Esophagus (tissue), 2 donors: ENCODE data around the gene PCDHGA4. TPM values are rescaled to one million over a fixed set of nuclear protein-coding genes. Genes with fewer than 3 reads are reported as not detected.
"Not testable (repeated sequence)": the region's sequence is repeated elsewhere in the genome, so short reads cannot be mapped to it uniquely, and the experiment has no call there.

Source experiments
- H3K27ac ChIP-seq, 2 donors: one replicate each; pipeline ENCODE4 v1.5.1; 2013; ENCODE audit warnings: low read depth in 2 of 2, mild to moderate bottlenecking in 2 of 2, inconsistent platforms in 1 of 2, low read length in 1 of 2, moderate library complexity in 1 of 2
- H3K27me3 ChIP-seq, 2 donors: one replicate each; pipeline ENCODE4 v1.6.1; 2013; ENCODE audit warnings: low read length in 2 of 2, control low read depth in 1 of 2, mild to moderate bottlenecking in 1 of 2; ENCODE audit not compliant: insufficient read depth in 2 of 2, control insufficient read depth in 1 of 2
- H3K36me3 ChIP-seq, 2 donors: one replicate each; pipeline ENCODE4 v1.6.1; 2013; ENCODE audit warnings: low read length in 1 of 2; ENCODE audit not compliant: control insufficient read depth in 2 of 2, insufficient read depth in 2 of 2
- H3K4me1 ChIP-seq, 2 donors: one replicate each; pipeline ENCODE4 v1.6.1; 2013; ENCODE audit warnings: low read length in 1 of 2; ENCODE audit not compliant: control insufficient read depth in 2 of 2, insufficient read depth in 2 of 2
- H3K4me3 ChIP-seq, 2 donors: one replicate each; pipeline ENCODE4 v1.5.1; 2013; ENCODE audit warnings: low read length in 2 of 2, mild to moderate bottlenecking in 2 of 2, low read depth in 1 of 2, moderate library complexity in 1 of 2
- H3K9me3 ChIP-seq, 2 donors: one replicate each; pipeline ENCODE4 v1.6.1; 2013; ENCODE audit warnings: mild to moderate bottlenecking in 2 of 2, low read depth in 1 of 2, low read length in 1 of 2, moderate library complexity in 1 of 2; ENCODE audit not compliant: control insufficient read depth in 2 of 2, insufficient read depth in 1 of 2
- WGBS, 2 donors: extraction: QIAGEN DNeasy Blood & Tissue Kit; methylation state at CpG; one replicate each; pipeline ENCODE4 v1.1.7; 2013; 5-methylcytosine and 5-hydroxymethylcytosine counted together
- polyA plus RNA-seq, 2 donors: library from polyadenylated mRNA; stranded (reverse); fragments of 200-250 nt; gene quantifications; one replicate each; pipeline ENCODE4 v1.2.3, GENCODE V29; 2013
- donor health status: healthy with polysubstance abuse.
- donor health status: Bipolar disorder and iron deficiency.

Gene PCDHGA4
- polyA plus RNA-seq, 2 donors: 0.11 to 0.12 TPM

DNA sequence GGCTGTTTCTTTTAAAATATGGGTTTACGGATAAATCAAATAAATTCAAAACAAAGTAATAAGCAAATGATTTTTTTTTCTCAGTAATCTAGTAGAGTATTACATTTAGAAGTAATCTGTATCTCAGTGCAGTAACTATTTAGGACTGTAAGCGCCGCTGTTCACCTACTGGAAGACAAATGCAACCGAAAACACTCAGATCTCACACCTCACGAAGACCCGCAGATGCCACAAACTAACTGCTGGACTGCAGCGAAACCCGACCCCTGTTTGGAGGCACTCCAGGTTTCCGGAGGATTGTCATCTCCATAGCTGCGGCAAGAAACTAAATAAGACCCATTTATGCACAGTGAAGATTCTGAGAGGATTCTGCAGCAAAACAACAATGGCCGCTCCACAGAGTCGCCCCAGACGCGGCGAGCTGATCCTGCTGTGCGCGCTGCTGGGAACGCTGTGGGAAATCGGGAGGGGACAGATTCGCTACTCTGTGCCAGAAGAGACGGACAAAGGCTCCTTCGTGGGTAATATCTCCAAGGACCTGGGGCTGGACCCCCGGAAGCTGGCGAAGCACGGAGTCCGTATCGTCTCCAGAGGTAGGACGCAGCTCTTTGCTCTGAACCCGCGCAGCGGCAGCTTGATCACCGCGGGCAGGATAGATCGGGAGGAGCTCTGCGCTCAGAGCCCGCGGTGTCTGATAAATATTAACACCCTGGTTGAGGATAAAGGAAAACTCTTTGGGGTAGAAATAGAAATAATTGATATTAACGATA lies 37.8 kb downstream of the PCDHGA4 start, which contains the start of gene PCDHGA8:
TSS of gene PCDHGA8 (plus strand) at position 205 of the 770 bp plus-strand sequence. CDS start at position 386, 181 bp downstream.
- peaks cover 33 to 42% of the 10 kb centered on the region in 2 donors for H3K9me3 ChIP-seq

GRCh38 chr5:141393267-141393666 lies 38.4 kb downstream of the PCDHGA4 start:
- Histone ChIP-seq H3K4me3 (no peak overlapping the region), H3K27ac (no peak overlapping the region), H3K4me1 (no peaks in the 10 kb centered on the region), H3K27me3 (peaks cover 0 to 5% of the 10 kb centered on the region in 2 donors), H3K36me3 (no peaks in the 10 kb centered on the region), H3K9me3 (peaks cover 36 to 44% of the 10 kb centered on the region in 2 donors)
- 36% methylated on average over 21 of the region's 21 CpGs for WGBS, 2 donors

More for the DNA sequence above, 37.8 kb downstream of the PCDHGA4 start, which contains the start of gene PCDHGA8:
- no peaks in the 10 kb centered on the region for H3K4me1 ChIP-seq
- H3K36me3 ChIP-seq: no peaks in the 10 kb centered on the region
- 25 to 30% methylated on average over 38 of the region's 38 CpGs for WGBS, 2 donors
- H3K27ac ChIP-seq: no peak within 1 kb of the TSS
- H3K4me3 ChIP-seq: no peak within 1 kb of the TSS
- peaks cover 0 to 5% of the 10 kb centered on the region in 2 donors for H3K27me3 ChIP-seq

DNA sequence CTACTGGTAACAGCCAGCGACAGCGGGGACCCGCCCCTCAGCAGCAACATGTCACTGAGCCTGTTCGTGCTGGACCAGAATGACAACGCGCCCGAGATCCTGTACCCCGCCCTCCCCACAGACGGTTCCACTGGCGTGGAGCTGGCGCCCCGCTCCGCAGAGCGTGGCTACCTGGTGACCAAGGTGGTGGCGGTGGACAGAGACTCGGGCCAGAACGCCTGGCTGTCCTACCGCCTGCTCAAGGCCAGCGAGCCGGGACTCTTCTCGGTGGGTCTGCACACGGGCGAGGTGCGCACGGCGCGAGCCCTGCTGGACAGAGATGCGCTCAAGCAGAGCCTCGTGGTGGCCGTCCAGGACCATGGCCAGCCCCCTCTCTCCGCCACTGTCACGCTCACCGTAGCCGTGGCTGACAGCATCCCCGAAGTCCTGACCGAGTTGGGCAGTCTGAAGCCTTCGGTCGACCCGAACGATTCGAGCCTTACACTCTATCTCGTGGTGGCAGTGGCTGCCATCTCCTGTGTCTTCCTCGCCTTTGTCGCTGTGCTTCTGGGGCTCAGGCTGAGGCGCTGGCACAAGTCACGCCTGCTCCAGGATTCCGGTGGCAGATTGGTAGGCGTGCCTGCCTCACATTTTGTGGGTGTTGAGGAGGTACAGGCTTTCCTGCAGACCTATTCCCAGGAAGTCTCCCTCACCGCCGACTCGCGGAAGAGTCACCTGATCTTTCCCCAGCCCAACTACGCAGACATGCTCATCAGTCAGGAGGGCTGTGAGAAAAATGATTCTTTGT lies 39.8 kb downstream of the PCDHGA4 start:
- H3K9me3 ChIP-seq: peaks cover 30 to 39% of the 10 kb centered on the region in 2 donors
- H3K27ac ChIP-seq, H3K36me3 ChIP-seq, H3K4me3 ChIP-seq, H3K27me3 ChIP-seq, H3K4me1 ChIP-seq: not testable (repeated sequence)
- 42% methylated on average over 41 to 46 of the region's 53 CpGs for WGBS, 2 donors

GRCh38 chr5:141397756-141398551 lies 43.1 kb downstream of the PCDHGA4 start, which contains the start of gene PCDHGB5:
PCDHGB5 (plus strand) TSS chr5:141397947; CDS start chr5:141398128, 181 bp downstream.
- not testable (repeated sequence) for H3K27me3 ChIP-seq, H3K36me3 ChIP-seq, H3K4me1 ChIP-seq, H3K27ac ChIP-seq
- 9 to 12% methylated on average over 21 to 25 of the region's 43 CpGs for WGBS, 2 donors
- peaks cover 32 to 38% of the 10 kb centered on the region in 2 donors for H3K9me3 ChIP-seq
- peak within 1 kb of the TSS in 1 of 2 donors; percentile 30 for H3K4me3 ChIP-seq

DNA sequence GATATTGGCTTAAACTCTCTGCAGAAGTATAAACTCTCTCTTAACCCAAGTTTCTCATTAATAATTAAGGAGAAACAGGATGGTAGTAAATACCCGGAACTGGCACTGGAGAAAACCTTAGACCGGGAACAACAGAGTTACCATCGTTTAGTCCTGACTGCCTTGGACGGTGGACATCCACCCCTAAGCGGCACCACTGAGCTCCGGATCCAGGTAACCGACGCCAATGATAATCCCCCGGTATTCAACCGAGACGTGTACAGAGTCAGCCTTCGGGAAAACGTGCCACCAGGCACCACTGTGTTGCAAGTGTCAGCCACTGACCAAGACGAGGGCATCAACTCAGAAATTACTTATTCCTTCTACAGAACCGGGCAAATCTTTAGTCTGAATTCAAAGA lies 43.8 kb downstream of the PCDHGA4 start:
- Histone ChIP-seq H3K36me3 (no peaks in the 10 kb centered on the region), H3K27ac (no peak overlapping the region), H3K4me1 (no peaks in the 10 kb centered on the region), H3K27me3 (peaks cover 0 to 3% of the 10 kb centered on the region in 2 donors), H3K4me3 (no peak overlapping the region), H3K9me3 (peaks cover 32 to 40% of the 10 kb centered on the region in 2 donors)
- whole genome bisulfite sequencing, 2 donors: 28% methylated on average over 15 of the region's 15 CpGs

DNA sequence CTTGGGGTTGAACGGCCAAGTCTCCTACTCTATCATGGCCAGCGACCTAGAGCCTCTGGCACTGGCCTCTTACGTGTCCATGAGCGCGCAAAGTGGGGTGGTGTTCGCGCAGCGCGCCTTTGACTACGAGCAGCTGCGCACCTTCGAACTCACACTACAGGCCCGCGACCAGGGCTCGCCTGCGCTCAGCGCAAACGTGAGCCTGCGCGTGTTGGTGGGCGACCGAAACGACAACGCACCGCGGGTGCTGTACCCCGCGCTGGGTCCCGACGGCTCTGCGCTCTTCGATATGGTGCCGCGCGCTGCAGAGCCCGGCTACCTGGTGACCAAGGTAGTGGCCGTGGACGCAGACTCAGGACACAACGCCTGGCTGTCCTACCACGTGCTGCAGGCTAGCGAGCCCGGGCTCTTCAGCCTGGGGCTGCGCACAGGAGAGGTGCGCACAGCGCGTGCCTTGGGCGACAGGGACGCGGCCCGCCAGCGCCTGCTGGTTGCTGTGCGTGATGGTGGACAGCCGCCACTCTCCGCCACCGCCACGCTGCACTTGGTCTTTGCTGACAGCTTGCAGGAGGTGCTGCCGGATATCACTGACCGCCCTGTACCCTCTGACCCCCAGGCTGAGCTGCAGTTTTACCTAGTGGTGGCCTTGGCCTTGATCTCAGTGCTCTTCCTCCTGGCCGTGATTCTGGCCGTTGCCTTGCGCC lies 44.9 kb downstream of the PCDHGA4 start:
- Histone ChIP-seq H3K4me3 (no peak overlapping the region), H3K4me1 (no peaks in the 10 kb centered on the region), H3K27ac (no peak overlapping the region), H3K9me3 (peaks cover 31 to 39% of the 10 kb centered on the region in 2 donors), H3K36me3 (no peaks in the 10 kb centered on the region), H3K27me3 (peaks cover 0 to 3% of the 10 kb centered on the region in 2 donors)
- 31 to 32% methylated on average over 61 of the region's 61 CpGs for WGBS, 2 donors

- peak within 1 kb of the TSS; percentile 5 to 9 for H3K4me3 ChIP-seq
- no peaks in the 10 kb centered on the region for H3K36me3 ChIP-seq
- no peak within 1 kb of the TSS for H3K27ac ChIP-seq
- H3K9me3 ChIP-seq: peaks cover 34 to 45% of the 10 kb centered on the region in 2 donors
- WGBS, 2 donors: 16 to 18% methylated on average over 27 of the region's 27 CpGs
- peaks cover 0 to 3% of the 10 kb centered on the region in 2 donors for H3K27me3 ChIP-seq
- peaks cover 0 to 3% of the 10 kb centered on the region in 2 donors for H3K4me1 ChIP-seq
Observed at GRCh38 chr5:141402553-141403243, 47.9 kb downstream of the PCDHGA4 start, which contains the start of gene PCDHGA9. PCDHGA9 (plus strand) TSS chr5:141402778; CDS start chr5:141402953, 175 bp downstream.

DNA sequence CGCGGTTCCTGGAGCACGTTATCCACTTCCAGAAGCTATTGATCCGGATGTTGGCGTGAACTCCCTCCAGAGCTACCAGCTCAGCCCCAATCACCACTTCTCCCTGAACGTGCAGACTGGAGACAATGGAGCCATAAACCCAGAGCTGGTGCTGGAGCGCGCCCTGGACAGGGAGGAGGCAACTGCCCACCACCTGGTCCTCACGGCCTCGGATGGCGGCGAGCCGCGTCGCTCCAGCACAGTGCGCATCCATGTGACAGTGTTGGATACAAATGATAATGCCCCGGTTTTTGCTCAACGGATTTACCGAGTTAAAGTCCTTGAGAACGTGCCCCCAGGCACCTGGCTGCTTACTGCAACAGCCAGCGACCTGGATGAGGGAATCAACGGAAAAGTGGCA lies 48.6 kb downstream of the PCDHGA4 start:
- Histone ChIP-seq H3K9me3 (peaks cover 39 to 49% of the 10 kb centered on the region in 2 donors), H3K27me3 (peaks cover 0 to 5% of the 10 kb centered on the region in 2 donors), H3K4me1 (peaks cover 0 to 3% of the 10 kb centered on the region in 2 donors), H3K36me3 (no peaks in the 10 kb centered on the region), H3K27ac (no peak overlapping the region), H3K4me3 (no peak overlapping the region)
- WGBS, 2 donors: 33% methylated on average over 22 of the region's 22 CpGs
